HEK293T (cell line): ENCODE measurements around the gene AP5S1.

Experiments used
- ARNT ChIP-seq: fragments of 450-650 bp; IDR thresholded peaks from 2 replicates; pipeline ENCODE4 v1.6.1; 2017; ENCODE audit warnings: mild to moderate bottlenecking
- BHLHE40 ChIP-seq: fragments of 450-650 bp; IDR thresholded peaks from 2 replicates; pipeline ENCODE4 v1.6.1; 2016; ENCODE audit warnings: mild to moderate bottlenecking, moderate library complexity, borderline replicate concordance
- CTBP1 ChIP-seq: fragments of 450-650 bp; IDR thresholded peaks from 2 replicates; pipeline ENCODE4 v1.6.1; 2016; ENCODE audit warnings: borderline replicate concordance
- ELF4 ChIP-seq: fragments of 450-650 bp; IDR thresholded peaks from 2 replicates; pipeline ENCODE4 v1.6.1; 2017; ENCODE audit warnings: antibody characterized with exemption
- FOXA1 ChIP-seq: fragments of 450-650 bp; IDR thresholded peaks from 2 replicates; pipeline ENCODE4 v1.6.1; 2016; ENCODE audit warnings: mild to moderate bottlenecking
- FOXK2 ChIP-seq: fragments of 450-650 bp; IDR thresholded peaks from 2 replicates; pipeline ENCODE4 v1.6.1; 2016; ENCODE audit warnings: mild to moderate bottlenecking
- FOXM1 ChIP-seq: fragments of 450-650 bp; IDR thresholded peaks from 2 replicates; pipeline ENCODE4 v1.6.1; 2017; ENCODE audit warnings: mild to moderate bottlenecking, borderline replicate concordance
- HDGF ChIP-seq: fragments of 450-650 bp; IDR thresholded peaks from 2 replicates; pipeline ENCODE4 v1.6.1; 2017; ENCODE audit warnings: antibody characterized with exemption, borderline replicate concordance
- NFRKB ChIP-seq: fragments of 450-650 bp; IDR thresholded peaks from 2 replicates; pipeline ENCODE4 v1.6.1; 2016; ENCODE audit warnings: mild to moderate bottlenecking, moderate library complexity
- SP1 ChIP-seq: fragments of 450-650 bp; IDR thresholded peaks from 2 replicates; pipeline ENCODE4 v1.6.1; 2017
- SUZ12 ChIP-seq: fragments of 450-650 bp; IDR thresholded peaks from 2 replicates; pipeline ENCODE4 v1.6.1; 2016; ENCODE audit warnings: mild to moderate bottlenecking
- TARDBP ChIP-seq: fragments of 450-650 bp; IDR thresholded peaks from 2 replicates; pipeline ENCODE4 v1.6.1; 2016
- ZNF384 ChIP-seq: fragments of 450-650 bp; IDR thresholded peaks from 2 replicates; pipeline ENCODE4 v1.6.1; 2016
- TF ChIP-seq, protein P1 (sequence below): fragments of 450-650 bp; IDR thresholded peaks from 2 replicates; pipeline ENCODE4 v1.6.1; 2016

GRCh38 chr20:3828798-3829197 is 8.5 kb downstream of the AP5S1 start:
- no peak for TF ChIP-seq ZNF384
- no peak for TF ChIP-seq ELF4
- TF ChIP-seq SP1: no peak
- no peak for TF ChIP-seq NFRKB
- no peak for TF ChIP-seq HDGF
- TF ChIP-seq ARNT: no peak
- TF ChIP-seq BHLHE40: no peak
- TF ChIP-seq FOXA1: no peak
- TF ChIP-seq TARDBP: no peak
- no peak for TF ChIP-seq FOXM1
- no peak for TF ChIP-seq SUZ12
- TF ChIP-seq CTBP1: no peak
- no peak for TF ChIP-seq FOXK2
- TF ChIP-seq, protein P1, sequence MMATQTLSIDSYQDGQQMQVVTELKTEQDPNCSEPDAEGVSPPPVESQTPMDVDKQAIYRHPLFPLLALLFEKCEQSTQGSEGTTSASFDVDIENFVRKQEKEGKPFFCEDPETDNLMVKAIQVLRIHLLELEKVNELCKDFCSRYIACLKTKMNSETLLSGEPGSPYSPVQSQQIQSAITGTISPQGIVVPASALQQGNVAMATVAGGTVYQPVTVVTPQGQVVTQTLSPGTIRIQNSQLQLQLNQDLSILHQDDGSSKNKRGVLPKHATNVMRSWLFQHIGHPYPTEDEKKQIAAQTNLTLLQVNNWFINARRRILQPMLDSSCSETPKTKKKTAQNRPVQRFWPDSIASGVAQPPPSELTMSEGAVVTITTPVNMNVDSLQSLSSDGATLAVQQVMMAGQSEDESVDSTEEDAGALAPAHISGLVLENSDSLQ: no peak
